ENCODE data around the gene HP1BP3.
"Not testable (repeated sequence)": the region's sequence is repeated elsewhere in the genome, so short reads cannot be mapped to it uniquely, and the experiment has no call there.

DNA sequence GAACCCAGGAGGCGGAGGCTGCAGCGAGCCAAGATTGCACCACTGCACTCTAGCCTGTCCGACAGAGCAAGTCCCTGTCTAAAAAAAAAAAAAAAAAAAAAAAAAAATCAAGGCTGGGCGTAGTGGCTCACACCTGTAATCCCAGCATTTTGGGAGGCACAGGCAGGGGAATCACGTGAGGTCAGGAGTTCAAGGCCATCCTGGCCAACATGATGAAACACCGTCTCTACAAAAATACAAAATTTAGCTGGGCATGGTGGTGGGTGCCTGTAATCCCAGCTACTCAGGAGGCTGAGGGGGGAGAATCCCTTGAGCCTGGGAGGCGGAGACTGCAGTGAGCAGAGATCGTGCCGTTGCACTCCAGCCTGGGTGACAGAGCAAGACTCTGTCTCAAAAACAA lies 2.5 kb upstream of the HP1BP3 start:
- TF ChIP-seq, protein P1, sequence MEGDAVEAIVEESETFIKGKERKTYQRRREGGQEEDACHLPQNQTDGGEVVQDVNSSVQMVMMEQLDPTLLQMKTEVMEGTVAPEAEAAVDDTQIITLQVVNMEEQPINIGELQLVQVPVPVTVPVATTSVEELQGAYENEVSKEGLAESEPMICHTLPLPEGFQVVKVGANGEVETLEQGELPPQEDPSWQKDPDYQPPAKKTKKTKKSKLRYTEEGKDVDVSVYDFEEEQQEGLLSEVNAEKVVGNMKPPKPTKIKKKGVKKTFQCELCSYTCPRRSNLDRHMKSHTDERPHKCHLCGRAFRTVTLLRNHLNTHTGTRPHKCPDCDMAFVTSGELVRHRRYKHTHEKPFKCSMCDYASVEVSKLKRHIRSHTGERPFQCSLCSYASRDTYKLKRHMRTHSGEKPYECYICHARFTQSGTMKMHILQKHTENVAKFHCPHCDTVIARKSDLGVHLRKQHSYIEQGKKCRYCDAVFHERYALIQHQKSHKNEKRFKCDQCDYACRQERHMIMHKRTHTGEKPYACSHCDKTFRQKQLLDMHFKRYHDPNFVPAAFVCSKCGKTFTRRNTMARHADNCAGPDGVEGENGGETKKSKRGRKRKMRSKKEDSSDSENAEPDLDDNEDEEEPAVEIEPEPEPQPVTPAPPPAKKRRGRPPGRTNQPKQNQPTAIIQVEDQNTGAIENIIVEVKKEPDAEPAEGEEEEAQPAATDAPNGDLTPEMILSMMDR (IDR thresholded peaks at IDR 0.05), result not testable (repeated sequence)
- not testable (repeated sequence) for TF ChIP-seq POLR2A, POLR2AphosphoS5 (IDR thresholded peaks at IDR 0.05)

All from gastroesophageal sphincter (tissue), 3 donors.